HEK293 (cell line): Measurements from ENCODE around the gene CHRNA10.

Experiments
- CTCF ChIA-PET: fragments of 350-600 bp; formaldehyde crosslinking; extraction: SDS; loops from one replicate; lab custom pipeline; 2021; ENCODE audit warnings: antibody characterized with exemption; lab: Yijun Ruan, JAX
- POLR2A ChIA-PET: fragments of 300-600 bp; formaldehyde crosslinking; extraction: SDS; loops from one replicate; lab custom pipeline; 2020; ENCODE audit warnings: antibody characterized with exemption, inconsistent platforms; lab: Yijun Ruan, JAX
- H3K27ac ChIP-seq: fragments of 200-500 bp; sonication (Bioruptor generic); 2 replicates; pipeline ENCODE4 v1.5.1; 2014; ENCODE audit warnings: low read depth, low read length, control low read depth, inconsistent platforms; ENCODE audit errors: extremely low read depth
- H3K36me3 ChIP-seq, 2 experiments: fragments of 200-500 bp in 1 of 2; sonication (Bioruptor generic) in 1 of 2; 1 replicate in 1 of 2; 2 replicates in 1 of 2; pipeline ENCODE4 v1.5.1; 2014 to 2017; ENCODE audit warnings: inconsistent platforms in 2 of 2, low read length in 2 of 2; ENCODE audit not compliant: control insufficient read depth in 2 of 2, insufficient read depth in 1 of 2
- H3K4me1 ChIP-seq: fragments of 200-500 bp; sonication (Bioruptor generic); 2 replicates; pipeline ENCODE4 v1.5.1; 2014; ENCODE audit warnings: mild to moderate bottlenecking, low read length, inconsistent platforms; ENCODE audit not compliant: control insufficient read depth, insufficient read depth
- H3K4me3 ChIP-seq: 2 replicates; pipeline ENCODE4 v1.5.1; 2011; ENCODE audit warnings: low read depth, mild to moderate bottlenecking, control low read depth, low read length, moderate library complexity
- H3K9me3 ChIP-seq: fragments of 200-500 bp; sonication (Bioruptor generic); 2 replicates; pipeline ENCODE4 v1.5.1; 2014; ENCODE audit warnings: low read depth, low read length, inconsistent platforms; ENCODE audit not compliant: control insufficient read depth, insufficient read depth
- PRDM1 ChIP-seq: fragments of 450-650 bp; formaldehyde crosslinking; IDR thresholded peaks from 2 replicates; pipeline ENCODE4; 2016; ENCODE audit warnings: missing biosample characterization, missing genetic modification characterization
- REPIN1 ChIP-seq: fragments of 450-650 bp; formaldehyde crosslinking; IDR thresholded peaks from 2 replicates; pipeline ENCODE4 v1.5.1; 2017; ENCODE audit warnings: missing biosample characterization, missing genetic modification characterization, low read depth
- ZNF24 ChIP-seq: fragments of 450-650 bp; formaldehyde crosslinking; IDR thresholded peaks from 2 replicates; pipeline ENCODE4 v1.5.1; 2016; ENCODE audit warnings: missing biosample characterization, missing genetic modification characterization
- ZNF354C ChIP-seq: fragments of 450-650 bp; formaldehyde crosslinking; IDR thresholded peaks from 2 replicates; pipeline ENCODE4 v1.5.1; 2016; ENCODE audit warnings: missing biosample characterization, missing genetic modification characterization, low read depth, borderline replicate concordance
- ZNF366 ChIP-seq: fragments of 450-650 bp; formaldehyde crosslinking; conservative IDR thresholded peaks from 2 replicates; pipeline ENCODE4 v1.5.1; 2016; ENCODE audit warnings: missing biosample characterization, missing genetic modification characterization
- ZNF624 ChIP-seq: fragments of 450-650 bp; formaldehyde crosslinking; IDR thresholded peaks from 2 replicates; pipeline ENCODE4 v1.5.1; 2017; ENCODE audit warnings: missing biosample characterization, missing genetic modification characterization
- ZNF777 ChIP-seq: fragments of 450-650 bp; formaldehyde crosslinking; IDR thresholded peaks from 2 replicates; pipeline ENCODE4 v1.5.1; 2017; ENCODE audit warnings: missing biosample characterization, missing genetic modification characterization, borderline replicate concordance
- TF ChIP-seq, protein P1 (sequence below): fragments of 450-650 bp; formaldehyde crosslinking; IDR thresholded peaks from 2 replicates; pipeline ENCODE4 v1.5.1; 2017; ENCODE audit warnings: missing biosample characterization, missing genetic modification characterization
- TF ChIP-seq, protein P2 (sequence below): fragments of 450-650 bp; formaldehyde crosslinking; IDR thresholded peaks from 2 replicates; pipeline ENCODE4 v1.5.1; 2016; ENCODE audit warnings: missing biosample characterization, missing genetic modification characterization, borderline replicate concordance

The CHRNA10 gene, protein sequence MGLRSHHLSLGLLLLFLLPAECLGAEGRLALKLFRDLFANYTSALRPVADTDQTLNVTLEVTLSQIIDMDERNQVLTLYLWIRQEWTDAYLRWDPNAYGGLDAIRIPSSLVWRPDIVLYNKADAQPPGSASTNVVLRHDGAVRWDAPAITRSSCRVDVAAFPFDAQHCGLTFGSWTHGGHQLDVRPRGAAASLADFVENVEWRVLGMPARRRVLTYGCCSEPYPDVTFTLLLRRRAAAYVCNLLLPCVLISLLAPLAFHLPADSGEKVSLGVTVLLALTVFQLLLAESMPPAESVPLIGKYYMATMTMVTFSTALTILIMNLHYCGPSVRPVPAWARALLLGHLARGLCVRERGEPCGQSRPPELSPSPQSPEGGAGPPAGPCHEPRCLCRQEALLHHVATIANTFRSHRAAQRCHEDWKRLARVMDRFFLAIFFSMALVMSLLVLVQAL

DNA sequence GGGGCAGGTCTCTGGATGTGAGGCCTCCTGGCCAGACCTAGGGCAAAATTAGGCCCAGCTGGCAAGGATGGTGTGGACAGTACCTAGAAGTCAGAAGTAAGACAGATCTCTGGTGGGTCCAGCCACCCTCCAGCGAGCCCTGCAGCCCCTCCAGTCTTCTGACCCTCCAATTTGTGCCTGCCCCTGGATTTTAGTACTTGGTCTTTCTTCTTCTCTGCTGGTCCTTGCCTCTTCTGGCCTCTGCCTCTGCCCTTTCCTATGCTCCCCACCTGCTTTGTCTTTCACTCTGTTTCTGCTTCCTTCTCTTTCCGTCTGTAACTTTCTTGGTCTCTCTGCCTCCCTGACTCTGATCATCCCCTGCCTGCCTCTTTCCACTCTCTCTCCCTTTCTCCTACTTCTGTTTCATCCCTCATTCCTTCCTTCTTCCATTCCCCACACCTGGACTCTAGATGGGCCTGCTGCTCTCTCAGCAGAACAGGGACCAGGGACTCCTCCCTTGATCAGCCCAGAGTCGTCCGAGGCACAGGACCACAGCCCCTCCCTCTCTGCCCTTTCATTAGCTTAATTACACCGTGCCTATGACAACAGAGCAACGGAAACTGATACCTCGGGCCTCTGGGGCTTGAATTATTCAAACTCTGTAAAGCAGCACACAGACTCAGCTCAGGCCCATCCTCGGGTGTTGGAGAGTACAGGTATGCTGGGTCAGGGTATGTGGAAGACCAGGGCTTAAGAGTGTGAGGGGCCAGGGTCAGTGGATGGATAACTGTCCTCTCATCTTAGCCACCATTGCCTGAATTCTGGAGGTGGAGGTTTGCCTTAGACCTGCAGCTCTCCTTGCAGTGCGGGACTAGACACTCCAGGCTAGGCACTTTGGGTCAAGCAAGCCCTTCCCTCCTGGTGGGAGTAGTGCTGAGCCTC is at the start of gene CHRNA10:
Gene CHRNA10, minus strand, starts transcription at position 51 of the 921 bp plus-strand sequence. CDS start 72 bp downstream, outside the sequence.
- CTCF ChIA-PET = no interaction called here
- POLR2A ChIA-PET = no interaction called here
- peaks cover 7 to 93% of the 10 kb centered on the region in 2 experiments; a peak in 2 of 3 replicates for H3K36me3 ChIP-seq
- H3K27ac ChIP-seq = no peak within 1 kb of the TSS
- peak; percentile 71 for TF ChIP-seq ZNF366 (tag by site-specific recombination)
- TF ChIP-seq, protein P1, sequence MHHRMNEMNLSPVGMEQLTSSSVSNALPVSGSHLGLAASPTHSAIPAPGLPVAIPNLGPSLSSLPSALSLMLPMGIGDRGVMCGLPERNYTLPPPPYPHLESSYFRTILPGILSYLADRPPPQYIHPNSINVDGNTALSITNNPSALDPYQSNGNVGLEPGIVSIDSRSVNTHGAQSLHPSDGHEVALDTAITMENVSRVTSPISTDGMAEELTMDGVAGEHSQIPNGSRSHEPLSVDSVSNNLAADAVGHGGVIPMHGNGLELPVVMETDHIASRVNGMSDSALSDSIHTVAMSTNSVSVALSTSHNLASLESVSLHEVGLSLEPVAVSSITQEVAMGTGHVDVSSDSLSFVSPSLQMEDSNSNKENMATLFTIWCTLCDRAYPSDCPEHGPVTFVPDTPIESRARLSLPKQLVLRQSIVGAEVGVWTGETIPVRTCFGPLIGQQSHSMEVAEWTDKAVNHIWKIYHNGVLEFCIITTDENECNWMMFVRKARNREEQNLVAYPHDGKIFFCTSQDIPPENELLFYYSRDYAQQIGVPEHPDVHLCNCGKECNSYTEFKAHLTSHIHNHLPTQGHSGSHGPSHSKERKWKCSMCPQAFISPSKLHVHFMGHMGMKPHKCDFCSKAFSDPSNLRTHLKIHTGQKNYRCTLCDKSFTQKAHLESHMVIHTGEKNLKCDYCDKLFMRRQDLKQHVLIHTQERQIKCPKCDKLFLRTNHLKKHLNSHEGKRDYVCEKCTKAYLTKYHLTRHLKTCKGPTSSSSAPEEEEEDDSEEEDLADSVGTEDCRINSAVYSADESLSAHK (tag by site-specific recombination) = no peak
- no peak for TF ChIP-seq ZNF24 (tag by site-specific recombination)
- peak; percentile 87; the same call in 1 of the 2 replicates for TF ChIP-seq PRDM1
- TF ChIP-seq, all 188 proteins: peak for 2
- no peaks in the 10 kb centered on the region for H3K4me1 ChIP-seq
- H3K4me3 ChIP-seq = no peak within 1 kb of the TSS
- no peaks in the 10 kb centered on the region for H3K9me3 ChIP-seq

DNA sequence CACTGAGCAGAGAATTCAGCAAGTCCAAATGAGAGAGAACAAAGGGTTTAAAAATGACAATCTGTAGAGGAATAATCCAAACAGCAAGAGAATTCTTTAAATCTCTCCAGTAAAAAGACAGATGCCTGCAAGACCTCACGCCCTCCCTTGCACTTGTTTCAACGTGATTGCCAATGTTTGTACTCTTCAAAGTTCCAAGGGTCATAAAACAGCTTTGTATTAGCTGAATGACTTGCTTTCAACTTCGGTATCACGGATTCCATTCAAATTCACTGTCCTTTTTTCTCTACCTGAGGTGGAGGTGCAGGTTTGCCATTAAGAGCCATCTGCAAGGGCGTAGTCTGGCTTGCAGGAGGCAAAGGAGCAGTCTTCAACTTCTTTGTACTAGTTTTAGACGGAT is 41.1 kb upstream of the CHRNA10 start:
- no peaks in the 10 kb centered on the region for H3K4me1 ChIP-seq
- POLR2A ChIA-PET = no interaction called here
- no peak overlapping the region for H3K4me3 ChIP-seq
- H3K9me3 ChIP-seq = no peaks in the 10 kb centered on the region
- peaks cover 14 to 89% of the 10 kb centered on the region in 2 experiments for H3K36me3 ChIP-seq
- TF ChIP-seq ZNF354C (tag by site-specific recombination) (no peak), ZNF624 (no peak), ZNF777 (tag by site-specific recombination) (no peak), REPIN1 (no peak)
- TF ChIP-seq, protein P2, sequence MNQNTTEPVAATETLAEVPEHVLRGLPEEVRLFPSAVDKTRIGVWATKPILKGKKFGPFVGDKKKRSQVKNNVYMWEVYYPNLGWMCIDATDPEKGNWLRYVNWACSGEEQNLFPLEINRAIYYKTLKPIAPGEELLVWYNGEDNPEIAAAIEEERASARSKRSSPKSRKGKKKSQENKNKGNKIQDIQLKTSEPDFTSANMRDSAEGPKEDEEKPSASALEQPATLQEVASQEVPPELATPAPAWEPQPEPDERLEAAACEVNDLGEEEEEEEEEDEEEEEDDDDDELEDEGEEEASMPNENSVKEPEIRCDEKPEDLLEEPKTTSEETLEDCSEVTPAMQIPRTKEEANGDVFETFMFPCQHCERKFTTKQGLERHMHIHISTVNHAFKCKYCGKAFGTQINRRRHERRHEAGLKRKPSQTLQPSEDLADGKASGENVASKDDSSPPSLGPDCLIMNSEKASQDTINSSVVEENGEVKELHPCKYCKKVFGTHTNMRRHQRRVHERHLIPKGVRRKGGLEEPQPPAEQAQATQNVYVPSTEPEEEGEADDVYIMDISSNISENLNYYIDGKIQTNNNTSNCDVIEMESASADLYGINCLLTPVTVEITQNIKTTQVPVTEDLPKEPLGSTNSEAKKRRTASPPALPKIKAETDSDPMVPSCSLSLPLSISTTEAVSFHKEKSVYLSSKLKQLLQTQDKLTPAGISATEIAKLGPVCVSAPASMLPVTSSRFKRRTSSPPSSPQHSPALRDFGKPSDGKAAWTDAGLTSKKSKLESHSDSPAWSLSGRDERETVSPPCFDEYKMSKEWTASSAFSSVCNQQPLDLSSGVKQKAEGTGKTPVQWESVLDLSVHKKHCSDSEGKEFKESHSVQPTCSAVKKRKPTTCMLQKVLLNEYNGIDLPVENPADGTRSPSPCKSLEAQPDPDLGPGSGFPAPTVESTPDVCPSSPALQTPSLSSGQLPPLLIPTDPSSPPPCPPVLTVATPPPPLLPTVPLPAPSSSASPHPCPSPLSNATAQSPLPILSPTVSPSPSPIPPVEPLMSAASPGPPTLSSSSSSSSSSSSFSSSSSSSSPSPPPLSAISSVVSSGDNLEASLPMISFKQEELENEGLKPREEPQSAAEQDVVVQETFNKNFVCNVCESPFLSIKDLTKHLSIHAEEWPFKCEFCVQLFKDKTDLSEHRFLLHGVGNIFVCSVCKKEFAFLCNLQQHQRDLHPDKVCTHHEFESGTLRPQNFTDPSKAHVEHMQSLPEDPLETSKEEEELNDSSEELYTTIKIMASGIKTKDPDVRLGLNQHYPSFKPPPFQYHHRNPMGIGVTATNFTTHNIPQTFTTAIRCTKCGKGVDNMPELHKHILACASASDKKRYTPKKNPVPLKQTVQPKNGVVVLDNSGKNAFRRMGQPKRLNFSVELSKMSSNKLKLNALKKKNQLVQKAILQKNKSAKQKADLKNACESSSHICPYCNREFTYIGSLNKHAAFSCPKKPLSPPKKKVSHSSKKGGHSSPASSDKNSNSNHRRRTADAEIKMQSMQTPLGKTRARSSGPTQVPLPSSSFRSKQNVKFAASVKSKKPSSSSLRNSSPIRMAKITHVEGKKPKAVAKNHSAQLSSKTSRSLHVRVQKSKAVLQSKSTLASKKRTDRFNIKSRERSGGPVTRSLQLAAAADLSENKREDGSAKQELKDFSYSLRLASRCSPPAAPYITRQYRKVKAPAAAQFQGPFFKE (tag by site-specific recombination) = no peak
- CTCF ChIA-PET = no interaction called here
- no peak overlapping the region for H3K27ac ChIP-seq
